Measurements from ENCODE around the gene MADD.

MADD gene

GRCh38 chr11:47295385-47295784 is 25.5 kb downstream of the MADD start:
- TF ChIP-seq CTCF (IDR thresholded peaks at IDR 0.05; ENCODE audit: unreplicated experiment in 3 of 3): no peak
- H3K4me1 Mint-ChIP-seq: no peaks in the 10 kb centered on the region
- no peak overlapping the region for H3K4me3 Mint-ChIP-seq
- H3K27me3 Mint-ChIP-seq (ENCODE audit: low read depth): no peaks in the 10 kb centered on the region
- peaks cover 25% of the 10 kb centered on the region for H3K9me3 Mint-ChIP-seq
- peaks cover 93% of the 10 kb centered on the region for H3K36me3 Mint-ChIP-seq (ENCODE audit: low read depth)
- H3K27ac Mint-ChIP-seq: no peak overlapping the region

- Mint-ChIP-seq H3K4me3 (no peak overlapping the region), H3K36me3 (ENCODE audit: low read depth) (peaks cover 93% of the 10 kb centered on the region), H3K9me3 (peaks cover 28% of the 10 kb centered on the region), H3K27ac (no peak overlapping the region), H3K4me1 (no peaks in the 10 kb centered on the region), H3K27me3 (ENCODE audit: low read depth) (no peaks in the 10 kb centered on the region)
- TF ChIP-seq CTCF (IDR thresholded peaks at IDR 0.05; ENCODE audit: unreplicated experiment in 3 of 3): no peak
These were observed 26.1 kb downstream of the MADD start for GRCh38 chr11:47296045-47296444.

GRCh38 chr11:47299078-47299477 is 29.1 kb downstream of the MADD start:
- Mint-ChIP-seq H3K27me3 (ENCODE audit: low read depth) (no peaks in the 10 kb centered on the region), H3K4me3 (no peak overlapping the region), H3K9me3 (peaks cover 47% of the 10 kb centered on the region), H3K36me3 (ENCODE audit: low read depth) (peaks cover 95% of the 10 kb centered on the region), H3K27ac (no peak overlapping the region), H3K4me1 (no peaks in the 10 kb centered on the region)
- no peak for TF ChIP-seq CTCF (IDR thresholded peaks at IDR 0.05; ENCODE audit: unreplicated experiment in 3 of 3)

- H3K27me3 Mint-ChIP-seq (ENCODE audit: low read depth): no peaks in the 10 kb centered on the region
- H3K4me3 Mint-ChIP-seq: no peak overlapping the region
- H3K4me1 Mint-ChIP-seq: no peaks in the 10 kb centered on the region
- peaks cover 49% of the 10 kb centered on the region for H3K9me3 Mint-ChIP-seq
- TF ChIP-seq CTCF (IDR thresholded peaks at IDR 0.05; ENCODE audit: unreplicated experiment in 3 of 3): no peak
- no peak overlapping the region for H3K27ac Mint-ChIP-seq
- peaks cover 84% of the 10 kb centered on the region for H3K36me3 Mint-ChIP-seq (ENCODE audit: low read depth)
These were observed 32.9 kb downstream of the MADD start for GRCh38 chr11:47302853-47303252.

GRCh38 chr11:47305734-47306483 is 36.0 kb downstream of the MADD start:
- Mint-ChIP-seq H3K27ac (peak overlapping the region in 1 of 3 experiments; percentile 82), H3K36me3 (ENCODE audit: low read depth) (peaks cover 76% of the 10 kb centered on the region), H3K4me1 (no peaks in the 10 kb centered on the region), H3K9me3 (peaks cover 24% of the 10 kb centered on the region), H3K27me3 (ENCODE audit: low read depth) (no peaks in the 10 kb centered on the region), H3K4me3 (no peak overlapping the region)
- TF ChIP-seq CTCF (IDR thresholded peaks at IDR 0.05; ENCODE audit: unreplicated experiment in 3 of 3): no peak

GRCh38 chr11:47306484-47306844 is 36.5 kb downstream of the MADD start:
- Mint-ChIP-seq H3K9me3 (peaks cover 21% of the 10 kb centered on the region), H3K4me3 (no peak overlapping the region), H3K27me3 (ENCODE audit: low read depth) (no peaks in the 10 kb centered on the region), H3K4me1 (no peaks in the 10 kb centered on the region), H3K27ac (peak overlapping the region in 1 of 3 experiments; percentile 82), H3K36me3 (ENCODE audit: low read depth) (peaks cover 76% of the 10 kb centered on the region)
- no peak for TF ChIP-seq CTCF (IDR thresholded peaks at IDR 0.05; ENCODE audit: unreplicated experiment in 3 of 3)
